Activated CD8-positive, alpha-beta memory T cell treated with anti-CD3 and anti-CD28 coated beads, Interleukin-2, amount 50 U/mL, for 24 hours (primary cell): Measurements from ENCODE around the gene OR2D3.
"Not testable (repeated sequence)": the region's sequence is repeated elsewhere in the genome, so short reads cannot be mapped to it uniquely, and the experiment has no call there.

ENCODE experiments used
- DNase-seq: peaks from one replicate; pipeline ENCODE4 v3.0.0-alpha.2; 2020; ENCODE audit errors: extremely low read depth

The OR2D3 gene

DNA sequence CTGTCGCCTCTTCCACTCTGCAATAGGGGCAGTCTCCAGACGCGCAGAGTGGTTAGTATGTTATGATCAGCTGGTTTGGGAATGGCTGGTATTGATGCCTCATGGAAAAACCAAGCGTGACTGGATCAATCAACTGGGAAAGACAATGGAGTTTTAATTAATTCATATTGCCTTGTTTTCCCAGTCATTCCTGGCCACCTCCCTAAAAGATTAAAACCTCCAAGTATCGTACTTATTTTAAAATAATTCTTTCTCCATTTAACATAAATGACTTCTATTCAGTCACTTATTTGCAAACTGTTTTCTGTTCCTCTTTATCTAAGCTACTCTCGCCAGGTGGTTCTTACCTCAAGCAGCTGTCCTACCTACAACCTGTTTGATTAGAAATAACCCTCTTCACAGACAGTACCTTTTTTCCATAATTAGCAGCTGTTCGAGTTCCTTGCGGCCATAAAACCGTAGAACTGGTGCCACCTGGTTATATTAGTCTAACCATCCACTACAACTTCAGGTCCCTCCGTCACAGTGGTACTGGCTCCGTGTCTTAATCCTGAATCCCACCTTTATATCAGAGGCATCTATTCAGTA lies 6.3 kb downstream of the OR2D3 start:
- no peak for DNase-seq

DNA sequence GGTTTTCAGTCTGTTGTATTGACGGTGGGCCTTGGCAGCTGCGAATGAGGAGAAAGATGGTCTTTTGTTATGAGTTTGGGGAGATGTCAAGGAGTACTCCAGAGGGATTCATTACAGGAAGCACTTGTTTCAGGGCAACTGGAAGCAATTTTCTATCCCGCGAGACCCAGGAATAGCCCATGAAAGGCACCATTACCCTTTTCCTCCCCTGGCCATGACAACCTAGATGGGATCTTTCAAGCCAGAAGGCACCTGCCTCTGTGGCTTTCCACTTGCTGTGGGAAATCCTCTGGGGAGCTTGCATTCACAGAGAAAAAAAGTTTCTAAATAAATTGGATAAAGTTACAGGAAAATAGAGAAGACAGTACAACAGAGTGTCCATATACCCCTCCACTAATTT lies 8.1 kb downstream of the OR2D3 start:
- DNase-seq = no peak

DNA sequence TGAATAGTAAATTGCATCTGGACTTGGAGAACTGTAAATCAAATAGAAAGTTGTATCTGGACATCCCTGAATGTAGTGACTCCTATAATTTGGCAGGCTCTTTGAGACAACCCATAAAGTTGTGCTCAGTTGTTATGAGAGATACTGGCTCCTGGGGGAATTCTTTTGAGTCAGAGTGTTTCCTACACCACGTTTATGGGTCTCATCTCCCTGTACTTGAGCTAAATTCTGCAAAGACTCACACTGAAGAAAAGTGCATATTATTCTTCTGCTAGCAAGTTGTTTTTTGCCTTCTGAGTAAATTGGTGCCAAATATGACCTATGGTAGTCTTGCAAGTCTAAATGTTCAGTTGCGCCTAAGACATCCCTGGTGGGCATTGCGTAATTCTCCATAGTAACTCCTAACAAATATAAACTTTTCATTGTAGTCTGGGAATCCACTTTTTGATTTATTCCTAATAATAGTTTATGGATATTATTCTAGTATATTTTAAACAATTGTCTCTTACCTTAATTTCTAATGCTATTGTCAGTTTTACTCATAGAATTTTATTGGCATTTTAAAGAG lies 10.4 kb downstream of the OR2D3 start:
- DNase-seq = no peak

DNA sequence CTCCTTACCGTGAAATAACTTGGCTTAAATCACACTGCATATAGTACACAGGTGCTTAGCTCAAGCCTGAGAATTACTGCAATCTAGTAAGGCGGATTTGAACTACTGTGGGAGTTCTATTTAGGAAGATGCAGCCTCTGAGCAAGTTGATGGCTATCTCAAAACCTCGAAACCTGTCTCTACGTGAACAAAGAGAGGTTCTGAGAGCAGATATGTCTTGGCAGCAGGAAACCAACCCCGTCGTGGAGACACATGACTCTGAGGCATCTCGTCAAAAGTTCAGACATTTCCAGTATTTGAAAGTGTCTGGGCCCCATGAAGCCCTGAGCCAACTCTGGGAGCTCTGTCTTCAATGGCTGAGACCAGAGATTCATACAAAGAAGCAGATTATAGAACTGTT lies 11.3 kb downstream of the OR2D3 start:
- DNase-seq = no peak

DNA sequence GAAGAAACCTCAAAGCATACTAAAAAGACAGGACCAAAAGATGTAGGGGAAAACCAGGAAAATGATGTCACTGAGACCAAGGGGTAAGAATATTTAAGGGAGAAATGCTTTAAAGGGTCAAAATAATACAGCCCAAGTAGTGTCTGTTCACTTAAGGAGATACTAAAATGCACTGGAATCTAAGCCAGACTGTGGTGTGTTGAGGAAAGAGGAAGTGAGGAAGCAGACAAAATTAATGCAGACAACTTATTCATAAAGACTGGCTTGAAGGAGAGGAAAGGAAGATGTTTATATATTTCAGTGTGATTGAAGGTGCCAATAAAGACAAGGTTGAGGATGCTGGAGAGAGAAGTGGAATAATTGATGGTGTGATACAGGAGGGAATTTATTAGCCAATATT lies 21.2 kb downstream of the OR2D3 start:
- no peak for DNase-seq

DNA sequence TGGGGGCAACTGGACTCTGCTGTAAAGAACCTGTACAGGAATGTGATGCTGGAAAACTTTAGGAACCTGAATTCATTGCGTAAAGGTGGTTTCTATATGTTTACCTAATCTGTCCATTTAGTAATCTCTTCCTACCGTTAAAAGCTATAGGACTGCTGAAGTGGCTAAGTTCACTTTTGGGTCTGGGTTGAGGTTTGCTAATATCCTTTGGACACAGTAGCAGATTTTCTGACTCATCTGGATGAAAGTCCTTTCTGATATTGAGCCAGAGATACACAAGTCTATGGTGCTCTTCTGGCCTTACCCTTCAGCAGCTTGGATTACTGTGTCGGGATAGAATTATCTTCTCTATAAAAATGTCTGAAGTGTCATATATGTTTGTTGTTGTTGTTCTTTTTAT lies 22.3 kb downstream of the OR2D3 start:
- DNase-seq = no peak

DNA sequence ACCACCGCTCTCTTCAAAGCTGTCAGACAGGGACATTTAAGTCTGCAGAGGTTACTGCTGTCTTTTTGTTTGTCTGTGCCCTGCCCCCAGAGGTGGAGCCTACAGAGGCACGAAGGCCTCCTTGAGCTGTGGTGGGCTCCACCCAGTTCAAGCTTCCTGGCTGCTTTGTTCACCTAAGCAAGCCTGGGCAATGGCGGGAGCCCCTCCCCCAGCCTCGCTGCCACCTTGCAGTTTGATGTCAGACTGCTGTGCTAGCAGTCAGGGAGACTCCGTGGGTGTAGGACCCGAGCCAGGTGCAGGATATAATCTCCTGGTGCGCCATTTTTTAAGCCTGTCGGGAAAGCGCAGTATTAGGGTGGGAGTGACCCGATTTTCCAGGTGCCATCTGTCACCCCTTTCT lies 33.4 kb downstream of the OR2D3 start:
- not testable (repeated sequence) for DNase-seq

DNA sequence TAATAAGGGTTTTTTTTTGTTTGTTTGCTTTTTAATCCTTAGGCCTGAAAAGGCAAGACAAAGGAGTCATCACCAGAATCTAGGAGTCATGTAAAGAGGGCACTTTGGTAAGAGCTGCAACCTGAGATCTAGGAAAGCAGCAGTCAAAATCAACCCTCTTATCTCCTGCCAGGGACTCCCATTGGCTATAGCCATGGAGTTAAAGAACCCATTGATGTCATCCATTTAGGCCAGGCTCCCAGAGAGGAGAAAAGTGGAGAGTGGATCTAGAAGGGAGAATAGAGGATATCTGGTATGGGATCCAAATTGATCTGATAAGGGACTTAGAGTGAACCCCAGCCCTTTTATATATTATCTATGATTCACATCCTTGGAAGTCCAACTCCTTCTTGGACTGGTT lies 41.3 kb downstream of the OR2D3 start:
- no peak for DNase-seq

DNA sequence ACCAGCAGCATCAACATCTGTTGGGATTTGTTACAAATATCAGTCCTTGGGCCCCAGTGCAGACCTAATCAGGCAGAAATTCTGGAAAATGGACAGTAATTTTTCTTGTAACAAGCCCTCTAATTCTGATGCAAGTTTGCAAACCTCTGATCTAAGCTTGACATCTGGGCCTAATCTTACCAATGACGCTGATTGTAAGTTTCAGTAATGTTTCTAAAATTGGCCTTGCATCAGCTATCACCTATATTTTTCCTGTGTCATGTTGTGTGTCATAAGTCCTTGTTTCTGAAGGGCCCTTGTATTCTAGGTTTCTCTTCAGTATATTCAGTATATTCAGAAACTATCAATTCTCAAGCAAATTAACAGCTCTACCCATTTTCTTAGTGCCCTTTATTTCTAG lies 41.9 kb downstream of the OR2D3 start:
- no peak for DNase-seq

DNA sequence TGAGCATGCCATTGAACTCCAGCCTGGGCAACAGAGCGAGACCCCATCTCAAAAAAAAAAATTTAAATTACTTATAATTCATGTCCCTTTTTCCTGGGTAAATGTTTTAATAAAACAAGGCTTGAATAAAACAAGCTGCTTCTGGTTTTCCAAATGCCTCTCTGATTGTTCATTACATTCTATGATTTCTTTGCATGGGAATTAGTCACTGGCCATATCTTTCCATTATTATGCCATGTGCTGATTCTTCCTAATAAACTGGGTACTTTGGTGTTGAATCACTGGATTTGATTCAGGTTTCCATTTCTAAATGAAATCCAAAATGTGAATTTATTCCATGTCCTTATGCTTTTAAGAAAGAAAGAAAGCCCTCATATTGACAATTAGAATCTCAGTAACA lies 48.0 kb downstream of the OR2D3 start:
- no peak for DNase-seq

DNA sequence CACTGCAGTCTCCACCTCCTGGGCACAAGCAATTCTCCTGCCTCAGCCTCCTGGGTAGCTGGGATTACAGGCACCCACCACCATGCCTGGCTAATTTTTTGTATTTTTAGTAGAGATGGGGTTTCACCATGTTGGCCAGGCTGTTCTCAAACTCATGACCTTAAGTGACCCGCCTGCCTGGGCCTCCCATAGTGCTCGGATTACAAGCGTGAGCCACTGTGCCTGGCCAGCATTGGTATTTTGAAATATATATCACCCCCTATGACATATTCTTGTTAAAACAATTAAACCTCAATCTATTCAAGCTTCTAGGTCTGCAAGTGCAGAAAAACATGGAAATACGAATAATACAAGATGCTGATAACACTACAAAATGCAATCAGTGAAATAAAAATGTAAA lies 49.1 kb downstream of the OR2D3 start:
- DNase-seq = not testable (repeated sequence)
